K562 (cell line): ENCODE results near the gene ECT2L. TPM values are rescaled to one million over a fixed set of nuclear protein-coding genes. Genes with fewer than 3 reads are reported as not detected.
A peak's percentile ranks its signal among the peaks of the same experiment; 100 is the strongest.

Experiments
- ATAC-seq: fragments of 200-7000 bp; cut with Tn5 transposase; 3 replicates; pipeline ENCODE4 v1.9.1; 2020; ENCODE audit warnings: moderate library complexity
- BruUV-seq: library from RNA; stranded (reverse); fragments of 400-500 nt; replicated peaks from 2 replicates; lab custom pipeline; 2021; lab: Mats Ljungman, UMichigan
- CTCF ChIA-PET: fragments of 300-600 bp; formaldehyde crosslinking; extraction: SDS; loops from one replicate; lab custom pipeline; 2021; ENCODE audit warnings: low intra/inter-chr PET ratio; lab: Yijun Ruan, JAX
- POLR2A ChIA-PET: fragments of 300-600, 350-650 bp; sonication (Branson Sonifier 250); formaldehyde crosslinking; extraction: SDS; loops from one replicate; lab custom pipeline; 2021; ENCODE audit warnings: antibody characterized with exemption, inconsistent platforms; lab: Yijun Ruan, JAX
- DNase-seq, 4 experiments: peaks; one replicate each; pipeline versions ENCODE4 v3.0.0 to v3.0.0-alpha.2; 2011 to 2018; ENCODE audit warnings: low spot score in 3 of 4, mixed read lengths in 3 of 4; ENCODE audit errors: extremely low read depth in 1 of 4
- FAIRE-seq: peaks from 2 replicates; lab custom pipeline; 2011; peaks lifted over from hg19 to GRCh38; lab: Jason Lieb, UNC
- H2AFZ ChIP-seq: 2 replicates; pipeline ENCODE4 v1.6.0; 2011; ENCODE audit warnings: low read depth, low read length, control low read depth, inconsistent platforms
- H3K27ac ChIP-seq: fragments of 200-600 bp; 3 replicates; pipeline ENCODE4 v1.8.0; 2011; ENCODE audit warnings: low read depth, mild to moderate bottlenecking, control low read depth, inconsistent platforms, low read length, moderate library complexity, mixed read lengths; ENCODE audit errors: extremely low read depth
- H3K27me3 ChIP-seq, 2 experiments: fragments of 300-600 bp in 1 of 2; 2 replicates in 1 of 2; 3 replicates in 1 of 2; pipeline versions ENCODE4 v1.6.0 to v1.8.0; 2011; ENCODE audit warnings: inconsistent platforms in 2 of 2, low read length in 2 of 2, mild to moderate bottlenecking in 1 of 2, mixed read lengths in 1 of 2, moderate library complexity in 1 of 2; ENCODE audit not compliant: control insufficient read depth in 2 of 2, insufficient read depth in 2 of 2
- H3K36me3 ChIP-seq: fragments of 300-600 bp; 3 replicates; pipeline ENCODE4 v1.8.0; 2011; ENCODE audit warnings: mild to moderate bottlenecking, low read length, inconsistent platforms; ENCODE audit not compliant: control insufficient read depth, insufficient read depth
- H3K4me1 ChIP-seq, 2 experiments: fragments of 200-600 bp in 1 of 2; replicated peaks in 1 of 2; 2 replicates in 1 of 2; 3 replicates in 1 of 2; pipeline versions ENCODE4 v1.5.1 to v1.8.0; 2011; ENCODE audit warnings: inconsistent platforms in 2 of 2, low read length in 2 of 2, mild to moderate bottlenecking in 1 of 2, mixed read lengths in 1 of 2, moderate library complexity in 1 of 2; ENCODE audit not compliant: control insufficient read depth in 2 of 2, insufficient read depth in 2 of 2
- H3K4me2 ChIP-seq: 2 replicates; pipeline ENCODE4 v1.6.1; 2011; ENCODE audit warnings: low read length, control low read depth, inconsistent platforms, mixed read lengths; ENCODE audit not compliant: insufficient read depth
- H3K4me3 ChIP-seq: fragments of 200-600 bp; sonication (generic), shearing (Covaris generic); 2 replicates; pipeline ENCODE4 v1.5.1; 2016; ENCODE audit warnings: control low read depth, inconsistent platforms
- H3K79me2 ChIP-seq: fragments of 200-600 bp; 3 replicates; pipeline ENCODE4 v1.8.0; 2011; ENCODE audit warnings: low read length, inconsistent platforms; ENCODE audit not compliant: control insufficient read depth, insufficient read depth
- H3K9ac ChIP-seq, 2 experiments: 2 replicates each; pipeline versions ENCODE4 v1.6.0 to v1.6.1; 2011; ENCODE audit warnings: low read depth in 2 of 2, low read length in 2 of 2, control low read depth in 1 of 2, inconsistent platforms in 1 of 2, mild to moderate bottlenecking in 1 of 2, mixed read lengths in 1 of 2; ENCODE audit not compliant: insufficient read depth in 1 of 2
- H3K9me1 ChIP-seq: one replicate; pipeline ENCODE4 v1.6.0; 2011; ENCODE audit warnings: inconsistent platforms, mild to moderate bottlenecking, low read length, moderate library complexity; ENCODE audit not compliant: control insufficient read depth, insufficient read depth
- H3K9me3 ChIP-seq: replicated peaks from 2 replicates; pipeline ENCODE4 v1.5.1; 2011; ENCODE audit warnings: low read depth, low read length, inconsistent platforms; ENCODE audit not compliant: control insufficient read depth, insufficient read depth
- H4K20me1 ChIP-seq: replicated peaks from 2 replicates; pipeline ENCODE4 v1.6.1; 2011; ENCODE audit warnings: low read length, inconsistent platforms, mixed read lengths; ENCODE audit not compliant: control insufficient read depth, insufficient read depth
- BCOR ChIP-seq: fragments of 450-650 bp; IDR thresholded peaks from 2 replicates; pipeline ENCODE4 v1.6.1; 2016
- HMGN3 ChIP-seq: IDR thresholded peaks from 2 replicates; pipeline ENCODE4 v1.6.1; 2011; ENCODE audit warnings: borderline replicate concordance, low read depth, mild to moderate bottlenecking, mixed read lengths, low read length; ENCODE audit not compliant: insufficient read length; ENCODE audit errors: extremely low read depth
- KLF10 ChIP-seq: fragments of 250-450 bp; sonication (Bioruptor Pico); IDR thresholded peaks from 2 replicates; pipeline ENCODE4 v1.6.1; 2021; ENCODE audit warnings: matching md5 sums
- L3MBTL2 ChIP-seq: fragments of 450-650 bp; IDR thresholded peaks from 2 replicates; pipeline ENCODE4 v1.6.1; 2016; ENCODE audit warnings: mild to moderate bottlenecking, moderate library complexity
- RCOR1 ChIP-seq, 2 experiments: IDR thresholded peaks; 2 replicates each; pipeline ENCODE4 v1.6.1; 2012; ENCODE audit warnings: low read depth in 2 of 2, low read length in 2 of 2, borderline replicate concordance in 1 of 2, improper control_type of control experiment in 1 of 2
- SP1 ChIP-seq: sonication (generic); formaldehyde crosslinking; IDR thresholded peaks from 2 replicates; pipeline ENCODE4 v1.8.1; 2022; ENCODE audit warnings: mild to moderate bottlenecking, missing genetic modification reagents
- TCF7L2 ChIP-seq: fragments of 150-350 bp; IDR thresholded peaks from 2 replicates; pipeline ENCODE4 v1.6.1; 2016; ENCODE audit warnings: low read depth, mild to moderate bottlenecking, low read length, moderate library complexity
- ZBTB12 ChIP-seq: fragments of 250-450 bp; sonication (Bioruptor Pico); IDR thresholded peaks from 2 replicates; pipeline ENCODE4 v1.4.0; 2020
- WGBS: fragments of 100-300 bp; shearing (Covaris generic); methylation state at CpG from one replicate; pipeline ENCODE4 v1.1.6; 2016; ENCODE audit warnings: low coverage, mixed read lengths; ENCODE audit not compliant: insufficient coverage; ENCODE audit errors: missing lambda C conversion rate; 5-methylcytosine and 5-hydroxymethylcytosine counted together
- in situ Hi-C: fragments of 300-500 bp; cut with MboI; formaldehyde crosslinking; loops from 4 replicates; pipeline ENCODE4 v1.15.0; 2018; ENCODE audit warnings: inconsistent platforms, mixed read lengths
- intact Hi-C: fragments of 100-400 bp; cut with micrococcal nuclease; formaldehyde crosslinking; loops from 2 replicates; pipeline ENCODE4 v1.14.2; 2022
- polyA plus RNA-seq, 8 experiments: library from polyadenylated mRNA; depleted of rRNA in 4 of 8; stranded (reverse) in 5 of 8; unstranded in 3 of 8; fragments of >200 nt; fragmentation: Nextera tagmentation in 2 of 8; fragmentation: Illumina TruSeq in 1 of 8; extraction: Ambion mirVana in 2 of 8; extraction: Trizol in 1 of 8; gene quantifications; 2 replicates each; pipeline versions ENCODE4 v1.2.1 to v1.2.3, GENCODE V29; 2011 to 2014; ENCODE audit warnings: inconsistent platforms in 1 of 8, missing spikeins in 1 of 8
- total RNA-seq, 7 experiments: library from RNA; depleted of rRNA in 6 of 7; stranded (reverse); fragments of >200 nt in 6 of 7; fragmentation: Illumina TruSeq in 2 of 7; extraction: Trizol in 2 of 7; gene quantifications; 2 replicates each; pipeline versions ENCODE4 v1.2.1 to v1.2.3, GENCODE V29; 2011 to 2021; ENCODE audit warnings: low replicate concordance in 1 of 7

Gene ECT2L
- total and polyA plus RNA-seq, 9 of the 15 experiments (the other 6 are each of a cell fraction or from before 2014, with no cell fraction given) = 0.03 to 0.04 TPM; not detected in 7

DNA sequence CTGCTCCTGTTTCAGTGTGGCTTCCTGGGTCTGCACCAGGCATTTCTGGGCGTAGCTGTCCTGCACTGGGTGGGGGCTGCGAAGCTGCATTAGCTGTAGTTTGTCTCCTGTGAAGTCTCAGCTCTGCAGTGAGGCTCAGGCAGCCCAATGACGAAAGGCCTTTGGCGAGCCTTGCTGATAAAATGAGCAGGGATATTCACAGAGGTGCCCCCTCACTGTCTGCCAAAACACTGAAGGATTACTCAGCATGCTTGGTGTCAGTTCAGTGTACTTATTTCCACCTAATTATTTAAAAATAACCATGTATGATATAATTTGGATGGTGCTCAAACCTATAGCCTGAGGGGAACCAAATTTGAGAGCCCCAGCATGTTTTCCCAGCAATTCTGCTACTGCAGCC lies 73.5 kb downstream of the ECT2L start:
- Histone ChIP-seq H3K27ac (no peak overlapping the region), H3K4me2 (no peak overlapping the region), H3K36me3 (no peaks in the 10 kb centered on the region), H3K79me2 (no peaks in the 10 kb centered on the region), H3K9ac (no peak overlapping the region), H3K9me3 (no peaks in the 10 kb centered on the region), H4K20me1 (no peaks in the 10 kb centered on the region), H3K4me3 (no peak overlapping the region), H3K4me1 (no peaks in the 10 kb centered on the region), H2AFZ (no peak overlapping the region), H3K27me3 (peaks cover 33 to 42% of the 10 kb centered on the region in 2 experiments), H3K9me1 (no peaks in the 10 kb centered on the region)
- ATAC-seq = peak; percentile 49; the same call in 2 of the 3 replicates
- FAIRE-seq = no peak
- 1% methylated on average over 4 of the region's 4 CpGs for WGBS
- no peak for DNase-seq
- ChIA-PET POLR2A (no interaction called here), CTCF (no interaction called here)
- intact Hi-C loops = no loop called here
- in situ Hi-C loops = no loop called here
- no peak for TF ChIP-seq L3MBTL2
- no peak for TF ChIP-seq TCF7L2
- no peak for TF ChIP-seq KLF10
- TF ChIP-seq ZBTB12 (CRISPR knock-in tag) = no peak
- TF ChIP-seq SP1 = no peak
- TF ChIP-seq RCOR1 (IDR thresholded peaks at IDR 0.05; ENCODE audit: borderline replicate concordance in 1 of 2, low read depth in 2 of 2, low read length in 2 of 2) = no peak
- no peak for TF ChIP-seq HMGN3
- TF ChIP-seq BCOR = no peak
- BruUV-seq = no TSS peak
